GM23338 (cell line): Measurements from ENCODE around the gene LCP1. TPM values are rescaled to one million over a fixed set of nuclear protein-coding genes. Genes with fewer than 3 reads are reported as not detected.

Experiments used
- ATAC-seq: fragments of 200-7000 bp; cut with Tn5 transposase; 3 replicates; pipeline ENCODE4 v1.9.1; 2020
- DNase-seq: peaks from one replicate; pipeline ENCODE4 v3.0.0-alpha.2; 2015; ENCODE audit warnings: low spot score
- H2AFZ ChIP-seq: fragments of 200-600 bp; sonication (generic); 2 replicates; pipeline ENCODE4 v1.8.0; 2016; ENCODE audit warnings: antibody characterized with exemption, mild to moderate bottlenecking, moderate library complexity
- H3F3A ChIP-seq: fragments of 200-600 bp; sonication (generic); replicated peaks from 2 replicates; pipeline ENCODE4 v1.8.0; 2017; ENCODE audit warnings: antibody characterized with exemption, mixed run types, low read depth
- H3K27ac ChIP-seq: fragments of 200-600 bp; sonication (generic); 2 replicates; pipeline ENCODE4 v1.6.1; 2016; ENCODE audit warnings: low read depth
- H3K27me3 ChIP-seq: fragments of 200-600 bp; sonication (generic); 2 replicates; pipeline ENCODE4 v1.8.0; 2016; ENCODE audit warnings: mild to moderate bottlenecking, mixed run types, moderate library complexity; ENCODE audit not compliant: insufficient read depth
- H3K36me3 ChIP-seq: fragments of 200-600 bp; sonication (generic); 2 replicates; pipeline ENCODE4 v1.8.0; 2016; ENCODE audit warnings: mild to moderate bottlenecking; ENCODE audit not compliant: insufficient read depth
- H3K4me1 ChIP-seq: fragments of 200-600 bp; sonication (generic); 2 replicates; pipeline ENCODE4 v1.8.0; 2016; ENCODE audit warnings: mild to moderate bottlenecking, moderate library complexity; ENCODE audit not compliant: insufficient read depth
- H3K4me2 ChIP-seq: fragments of 200-600 bp; sonication (generic); 2 replicates; pipeline ENCODE4 v1.7.1; 2017; ENCODE audit warnings: mixed run types
- H3K4me3 ChIP-seq: fragments of 200-600 bp; sonication (generic); 2 replicates; pipeline ENCODE4 v1.6.1; 2016; ENCODE audit warnings: mixed run types
- H3K79me2 ChIP-seq: fragments of 200-600 bp; sonication (generic); replicated peaks from 2 replicates; pipeline ENCODE4 v1.8.0; 2017; ENCODE audit warnings: mild to moderate bottlenecking; ENCODE audit not compliant: insufficient read depth
- H3K9me2 ChIP-seq: fragments of 200-600 bp; sonication (generic); 2 replicates; pipeline ENCODE4 v1.8.0; 2017; ENCODE audit not compliant: insufficient read depth
- H4K20me1 ChIP-seq: fragments of 200-600 bp; sonication (generic); replicated peaks from 2 replicates; pipeline ENCODE4 v1.8.0; 2017; ENCODE audit warnings: mild to moderate bottlenecking; ENCODE audit not compliant: insufficient read depth
- H3K27ac Mint-ChIP-seq: 2 replicates; pipeline ENCODE4 v1.8.0; 2020; ENCODE audit warnings: inconsistent platforms, mild to moderate bottlenecking, moderate library complexity, mixed read lengths
- H3K27me3 Mint-ChIP-seq: 3 replicates; pipeline ENCODE4 v1.8.0; 2022; ENCODE audit warnings: low read depth, mild to moderate bottlenecking, moderate library complexity, mixed read lengths, inconsistent platforms; ENCODE audit not compliant: insufficient read depth, poor library complexity
- H3K36me3 Mint-ChIP-seq: 3 replicates; pipeline ENCODE4 v1.8.0; 2021; ENCODE audit warnings: low read depth, mild to moderate bottlenecking, inconsistent platforms, moderate library complexity, mixed read lengths
- H3K4me1 Mint-ChIP-seq: 3 replicates; pipeline ENCODE4 v1.8.0; 2020; ENCODE audit warnings: mild to moderate bottlenecking, inconsistent platforms, mixed read lengths
- H3K4me3 Mint-ChIP-seq: 3 replicates; pipeline ENCODE4 v1.8.0; 2021; ENCODE audit warnings: moderate library complexity, mild to moderate bottlenecking, inconsistent platforms, mixed read lengths
- H3K9me3 Mint-ChIP-seq: 3 replicates; pipeline ENCODE4 v1.8.0; 2020; ENCODE audit warnings: moderate library complexity, mild to moderate bottlenecking, inconsistent platforms, mixed read lengths
- CREB1 ChIP-seq: fragments of 250-450 bp; sonication (Bioruptor Pico); IDR thresholded peaks from 2 replicates; pipeline ENCODE4 v1.5.0; 2020; ENCODE audit warnings: low read depth, mild to moderate bottlenecking, moderate library complexity
- EZH2 ChIP-seq: fragments of 200-600 bp; sonication (generic); IDR thresholded peaks from one replicate; pipeline ENCODE4 v1.8.0; 2017; ENCODE audit warnings: antibody characterized with exemption, mild to moderate bottlenecking, low read depth; ENCODE audit not compliant: unreplicated experiment
- EZH2phosphoT487 ChIP-seq: fragments of 200-600 bp; sonication (generic); IDR thresholded peaks from one replicate; pipeline ENCODE4 v1.8.1; 2018; ENCODE audit warnings: antibody characterized with exemption; ENCODE audit not compliant: unreplicated experiment
- JUNB ChIP-seq: IDR thresholded peaks from one replicate; pipeline ENCODE4 v1.6.1; 2016; ENCODE audit warnings: antibody characterized with exemption; ENCODE audit not compliant: unreplicated experiment
- NANOG ChIP-seq: IDR thresholded peaks from 2 replicates; pipeline ENCODE4 v1.6.1; 2016; ENCODE audit warnings: antibody characterized with exemption, borderline replicate concordance
- POLR2AphosphoS5 ChIP-seq: IDR thresholded peaks from 2 replicates; pipeline ENCODE4 v1.6.1; 2016; ENCODE audit warnings: antibody characterized with exemption, low read depth
- ZNF114 ChIP-seq: fragments of 250-450 bp; sonication (Bioruptor Pico); IDR thresholded peaks from 2 replicates; pipeline ENCODE4 v1.5.0; 2020; ENCODE audit warnings: mild to moderate bottlenecking, moderate library complexity
- ZNF331 ChIP-seq: fragments of 250-450 bp; sonication (Bioruptor Pico); IDR thresholded peaks from 2 replicates; pipeline ENCODE4 v1.5.0; 2020; ENCODE audit warnings: low read depth, mild to moderate bottlenecking, moderate library complexity
- polyA plus RNA-seq: library from polyadenylated mRNA; unstranded; fragments of >200 nt; fragmentation: Nextera tagmentation; extraction: Ambion mirVana; gene quantifications from 2 replicates; pipeline ENCODE4 v1.2.1, GENCODE V29; 2016
- total RNA-seq: library from RNA; depleted of rRNA; stranded (reverse); fragments of >200 nt; shearing (Covaris generic); gene quantifications from 2 replicates; pipeline ENCODE4 v1.2.3, GENCODE V29; 2014
- TF ChIP-seq, protein P1 (sequence below): fragments of 250-450 bp; sonication (Bioruptor Pico); IDR thresholded peaks from 2 replicates; pipeline ENCODE4 v1.5.0; 2020; ENCODE audit warnings: mild to moderate bottlenecking, moderate library complexity
- TF ChIP-seq, protein P2 (sequence below), 2 experiments: fragments of 200-600 bp in 1 of 2; sonication (generic) in 1 of 2; conservative IDR thresholded peaks; 2 replicates each; pipeline versions ENCODE4 v1.5.1 to v1.6.1; 2016 to 2017; ENCODE audit warnings: antibody characterized with exemption in 2 of 2, low read depth in 2 of 2, mild to moderate bottlenecking in 2 of 2, moderate library complexity in 1 of 2
- TF ChIP-seq, protein P3 (sequence below): IDR thresholded peaks from one replicate; pipeline ENCODE4 v1.6.1; 2018; ENCODE audit warnings: antibody characterized with exemption; ENCODE audit not compliant: unreplicated experiment

Gene LCP1
- total and polyA plus RNA-seq, 2 experiments from 2014 or later, result 1.9 to 3.4 TPM

DNA sequence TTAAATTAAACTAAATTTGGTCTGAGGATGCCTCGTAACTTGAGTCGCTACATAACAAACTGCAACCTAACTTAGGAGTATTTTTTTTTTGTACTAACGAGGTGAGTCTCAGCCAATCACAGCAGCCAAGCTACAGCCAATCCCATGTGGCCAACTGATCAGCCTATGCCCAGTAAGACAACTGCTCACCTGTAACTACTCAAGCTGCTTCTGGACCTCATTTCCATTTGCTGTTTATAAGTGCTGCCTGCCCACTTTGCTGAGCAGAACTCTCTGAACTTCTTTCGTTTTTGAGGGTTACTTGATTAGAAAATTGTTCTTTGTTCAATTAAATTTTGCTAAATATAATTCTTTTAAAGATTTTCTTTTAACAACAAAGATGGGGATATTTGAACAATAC, 81.0 kb downstream of the LCP1 start (continued):
- TF ChIP-seq, protein P1, sequence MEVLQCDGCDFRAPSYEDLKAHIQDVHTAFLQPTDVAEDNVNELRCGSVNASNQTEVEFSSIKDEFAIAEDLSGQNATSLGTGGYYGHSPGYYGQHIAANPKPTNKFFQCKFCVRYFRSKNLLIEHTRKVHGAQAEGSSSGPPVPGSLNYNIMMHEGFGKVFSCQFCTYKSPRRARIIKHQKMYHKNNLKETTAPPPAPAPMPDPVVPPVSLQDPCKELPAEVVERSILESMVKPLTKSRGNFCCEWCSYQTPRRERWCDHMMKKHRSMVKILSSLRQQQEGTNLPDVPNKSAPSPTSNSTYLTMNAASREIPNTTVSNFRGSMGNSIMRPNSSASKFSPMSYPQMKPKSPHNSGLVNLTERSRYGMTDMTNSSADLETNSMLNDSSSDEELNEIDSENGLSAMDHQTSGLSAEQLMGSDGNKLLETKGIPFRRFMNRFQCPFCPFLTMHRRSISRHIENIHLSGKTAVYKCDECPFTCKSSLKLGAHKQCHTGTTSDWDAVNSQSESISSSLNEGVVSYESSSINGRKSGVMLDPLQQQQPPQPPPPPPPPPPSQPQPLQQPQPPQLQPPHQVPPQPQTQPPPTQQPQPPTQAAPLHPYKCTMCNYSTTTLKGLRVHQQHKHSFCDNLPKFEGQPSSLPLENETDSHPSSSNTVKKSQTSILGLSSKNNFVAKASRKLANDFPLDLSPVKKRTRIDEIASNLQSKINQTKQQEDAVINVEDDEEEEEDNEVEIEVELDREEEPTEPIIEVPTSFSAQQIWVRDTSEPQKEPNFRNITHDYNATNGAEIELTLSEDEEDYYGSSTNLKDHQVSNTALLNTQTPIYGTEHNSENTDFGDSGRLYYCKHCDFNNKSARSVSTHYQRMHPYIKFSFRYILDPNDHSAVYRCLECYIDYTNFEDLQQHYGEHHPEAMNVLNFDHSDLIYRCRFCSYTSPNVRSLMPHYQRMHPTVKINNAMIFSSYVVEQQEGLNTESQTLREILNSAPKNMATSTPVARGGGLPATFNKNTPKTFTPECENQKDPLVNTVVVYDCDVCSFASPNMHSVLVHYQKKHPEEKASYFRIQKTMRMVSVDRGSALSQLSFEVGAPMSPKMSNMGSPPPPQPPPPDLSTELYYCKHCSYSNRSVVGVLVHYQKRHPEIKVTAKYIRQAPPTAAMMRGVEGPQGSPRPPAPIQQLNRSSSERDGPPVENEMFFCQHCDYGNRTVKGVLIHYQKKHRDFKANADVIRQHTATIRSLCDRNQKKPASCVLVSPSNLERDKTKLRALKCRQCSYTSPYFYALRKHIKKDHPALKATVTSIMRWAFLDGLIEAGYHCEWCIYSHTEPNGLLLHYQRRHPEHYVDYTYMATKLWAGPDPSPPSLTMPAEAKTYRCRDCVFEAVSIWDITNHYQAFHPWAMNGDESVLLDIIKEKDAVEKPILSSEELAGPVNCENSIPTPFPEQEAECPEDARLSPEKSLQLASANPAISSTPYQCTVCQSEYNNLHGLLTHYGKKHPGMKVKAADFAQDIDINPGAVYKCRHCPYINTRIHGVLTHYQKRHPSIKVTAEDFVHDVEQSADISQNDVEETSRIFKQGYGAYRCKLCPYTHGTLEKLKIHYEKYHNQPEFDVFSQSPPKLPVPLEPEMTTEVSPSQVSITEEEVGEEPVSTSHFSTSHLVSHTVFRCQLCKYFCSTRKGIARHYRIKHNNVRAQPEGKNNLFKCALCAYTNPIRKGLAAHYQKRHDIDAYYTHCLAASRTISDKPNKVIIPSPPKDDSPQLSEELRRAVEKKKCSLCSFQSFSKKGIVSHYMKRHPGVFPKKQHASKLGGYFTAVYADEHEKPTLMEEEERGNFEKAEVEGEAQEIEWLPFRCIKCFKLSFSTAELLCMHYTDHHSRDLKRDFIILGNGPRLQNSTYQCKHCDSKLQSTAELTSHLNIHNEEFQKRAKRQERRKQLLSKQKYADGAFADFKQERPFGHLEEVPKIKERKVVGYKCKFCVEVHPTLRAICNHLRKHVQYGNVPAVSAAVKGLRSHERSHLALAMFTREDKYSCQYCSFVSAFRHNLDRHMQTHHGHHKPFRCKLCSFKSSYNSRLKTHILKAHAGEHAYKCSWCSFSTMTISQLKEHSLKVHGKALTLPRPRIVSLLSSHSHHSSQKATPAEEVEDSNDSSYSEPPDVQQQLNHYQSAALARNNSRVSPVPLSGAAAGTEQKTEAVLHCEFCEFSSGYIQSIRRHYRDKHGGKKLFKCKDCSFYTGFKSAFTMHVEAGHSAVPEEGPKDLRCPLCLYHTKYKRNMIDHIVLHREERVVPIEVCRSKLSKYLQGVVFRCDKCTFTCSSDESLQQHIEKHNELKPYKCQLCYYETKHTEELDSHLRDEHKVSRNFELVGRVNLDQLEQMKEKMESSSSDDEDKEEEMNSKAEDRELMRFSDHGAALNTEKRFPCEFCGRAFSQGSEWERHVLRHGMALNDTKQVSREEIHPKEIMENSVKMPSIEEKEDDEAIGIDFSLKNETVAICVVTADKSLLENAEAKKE (CRISPR knock-in tag), result no peak
- no peak for TF ChIP-seq ZNF114
- no peak for TF ChIP-seq JUNB
- no peak for TF ChIP-seq POLR2AphosphoS5
- no peak for TF ChIP-seq ZNF331 (CRISPR knock-in tag)
- TF ChIP-seq CREB1 (CRISPR knock-in tag), result no peak
- TF ChIP-seq, protein P2, sequence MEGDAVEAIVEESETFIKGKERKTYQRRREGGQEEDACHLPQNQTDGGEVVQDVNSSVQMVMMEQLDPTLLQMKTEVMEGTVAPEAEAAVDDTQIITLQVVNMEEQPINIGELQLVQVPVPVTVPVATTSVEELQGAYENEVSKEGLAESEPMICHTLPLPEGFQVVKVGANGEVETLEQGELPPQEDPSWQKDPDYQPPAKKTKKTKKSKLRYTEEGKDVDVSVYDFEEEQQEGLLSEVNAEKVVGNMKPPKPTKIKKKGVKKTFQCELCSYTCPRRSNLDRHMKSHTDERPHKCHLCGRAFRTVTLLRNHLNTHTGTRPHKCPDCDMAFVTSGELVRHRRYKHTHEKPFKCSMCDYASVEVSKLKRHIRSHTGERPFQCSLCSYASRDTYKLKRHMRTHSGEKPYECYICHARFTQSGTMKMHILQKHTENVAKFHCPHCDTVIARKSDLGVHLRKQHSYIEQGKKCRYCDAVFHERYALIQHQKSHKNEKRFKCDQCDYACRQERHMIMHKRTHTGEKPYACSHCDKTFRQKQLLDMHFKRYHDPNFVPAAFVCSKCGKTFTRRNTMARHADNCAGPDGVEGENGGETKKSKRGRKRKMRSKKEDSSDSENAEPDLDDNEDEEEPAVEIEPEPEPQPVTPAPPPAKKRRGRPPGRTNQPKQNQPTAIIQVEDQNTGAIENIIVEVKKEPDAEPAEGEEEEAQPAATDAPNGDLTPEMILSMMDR (conservative IDR thresholded peaks at IDR 0.05; ENCODE audit: low read depth in 2 of 2), result no peak
- TF ChIP-seq NANOG, result no peak

DNA sequence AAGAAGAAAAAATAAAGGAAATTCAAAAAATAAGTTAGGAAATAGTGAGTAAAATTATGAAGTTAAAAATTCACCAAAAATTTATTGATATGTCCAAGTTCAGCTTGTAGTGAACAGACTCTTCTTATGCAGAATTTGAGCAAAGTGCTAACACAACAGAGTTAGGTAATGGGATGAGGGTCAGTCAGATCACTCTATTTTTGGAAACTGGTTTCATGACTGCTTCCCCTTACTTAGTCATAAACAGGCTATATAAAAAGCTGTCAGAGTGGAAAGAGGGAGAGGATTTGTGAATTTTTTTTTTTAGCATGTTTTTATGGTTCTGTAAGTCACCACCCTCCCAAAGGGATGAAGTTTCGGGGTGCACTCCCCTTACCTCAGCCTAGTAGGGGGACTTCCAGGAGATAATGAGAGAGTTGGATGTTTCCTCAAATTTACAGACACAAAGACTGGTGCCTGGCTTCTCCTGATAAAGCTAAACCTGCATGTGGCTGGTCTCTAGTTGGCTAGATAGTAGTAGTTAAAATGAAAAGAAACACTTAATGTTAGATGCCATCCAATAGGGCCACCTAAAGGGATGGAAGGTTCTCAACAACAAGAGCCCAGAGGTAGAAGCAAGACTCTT, 81.7 kb downstream of the LCP1 start:
- no peak overlapping the region for H3K27ac Mint-ChIP-seq
- no peak for TF ChIP-seq ZNF114
- no peak for TF ChIP-seq NANOG
- TF ChIP-seq, protein P3, sequence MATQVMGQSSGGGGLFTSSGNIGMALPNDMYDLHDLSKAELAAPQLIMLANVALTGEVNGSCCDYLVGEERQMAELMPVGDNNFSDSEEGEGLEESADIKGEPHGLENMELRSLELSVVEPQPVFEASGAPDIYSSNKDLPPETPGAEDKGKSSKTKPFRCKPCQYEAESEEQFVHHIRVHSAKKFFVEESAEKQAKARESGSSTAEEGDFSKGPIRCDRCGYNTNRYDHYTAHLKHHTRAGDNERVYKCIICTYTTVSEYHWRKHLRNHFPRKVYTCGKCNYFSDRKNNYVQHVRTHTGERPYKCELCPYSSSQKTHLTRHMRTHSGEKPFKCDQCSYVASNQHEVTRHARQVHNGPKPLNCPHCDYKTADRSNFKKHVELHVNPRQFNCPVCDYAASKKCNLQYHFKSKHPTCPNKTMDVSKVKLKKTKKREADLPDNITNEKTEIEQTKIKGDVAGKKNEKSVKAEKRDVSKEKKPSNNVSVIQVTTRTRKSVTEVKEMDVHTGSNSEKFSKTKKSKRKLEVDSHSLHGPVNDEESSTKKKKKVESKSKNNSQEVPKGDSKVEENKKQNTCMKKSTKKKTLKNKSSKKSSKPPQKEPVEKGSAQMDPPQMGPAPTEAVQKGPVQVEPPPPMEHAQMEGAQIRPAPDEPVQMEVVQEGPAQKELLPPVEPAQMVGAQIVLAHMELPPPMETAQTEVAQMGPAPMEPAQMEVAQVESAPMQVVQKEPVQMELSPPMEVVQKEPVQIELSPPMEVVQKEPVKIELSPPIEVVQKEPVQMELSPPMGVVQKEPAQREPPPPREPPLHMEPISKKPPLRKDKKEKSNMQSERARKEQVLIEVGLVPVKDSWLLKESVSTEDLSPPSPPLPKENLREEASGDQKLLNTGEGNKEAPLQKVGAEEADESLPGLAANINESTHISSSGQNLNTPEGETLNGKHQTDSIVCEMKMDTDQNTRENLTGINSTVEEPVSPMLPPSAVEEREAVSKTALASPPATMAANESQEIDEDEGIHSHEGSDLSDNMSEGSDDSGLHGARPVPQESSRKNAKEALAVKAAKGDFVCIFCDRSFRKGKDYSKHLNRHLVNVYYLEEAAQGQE, result no peak
- TF ChIP-seq EZH2phosphoT487, result no peak
- TF ChIP-seq, protein P2 (conservative IDR thresholded peaks at IDR 0.05; ENCODE audit: low read depth in 2 of 2), result no peak
- TF ChIP-seq CREB1 (CRISPR knock-in tag), result no peak
- no peak for TF ChIP-seq EZH2

More for the DNA sequence above, 81.7 kb downstream of the LCP1 start:
- Histone ChIP-seq H3K36me3 (no peaks in the 10 kb centered on the region), H2AFZ (peak overlapping the region; percentile 97), H4K20me1 (no peaks in the 10 kb centered on the region), H3F3A (no peaks in the 10 kb centered on the region), H3K4me2 (no peak overlapping the region), H3K4me3 (no peak overlapping the region), H3K27me3 (no peaks in the 10 kb centered on the region), H3K27ac (no peak overlapping the region), H3K79me2 (no peaks in the 10 kb centered on the region), H3K4me1 (no peaks in the 10 kb centered on the region), H3K9me2 (0 out of 2 replicates have a peak, but pooled peaks cover 3% of the 10 kb centered on the region)
- peaks cover 7% of the 10 kb centered on the region; the same call in 2 of the 3 replicates for H3K4me1 Mint-ChIP-seq
- ATAC-seq (no peak), DNase-seq (no peak)
- no peaks in the 10 kb centered on the region for H3K36me3 Mint-ChIP-seq
- H3K4me3 Mint-ChIP-seq, result no peak overlapping the region
- H3K9me3 Mint-ChIP-seq, result no peaks in the 10 kb centered on the region
- peaks cover 3% of the 10 kb centered on the region for H3K27me3 Mint-ChIP-seq
